ENCODE measurements around the gene C12orf60.

Gene C12orf60

GRCh38 chr12:14777271-14777670, 26.2 kb upstream of the C12orf60 start:
- DNase-seq: no peak

GRCh38 chr12:14779834-14780233, 23.6 kb upstream of the C12orf60 start:
- no peak for DNase-seq

DNA sequence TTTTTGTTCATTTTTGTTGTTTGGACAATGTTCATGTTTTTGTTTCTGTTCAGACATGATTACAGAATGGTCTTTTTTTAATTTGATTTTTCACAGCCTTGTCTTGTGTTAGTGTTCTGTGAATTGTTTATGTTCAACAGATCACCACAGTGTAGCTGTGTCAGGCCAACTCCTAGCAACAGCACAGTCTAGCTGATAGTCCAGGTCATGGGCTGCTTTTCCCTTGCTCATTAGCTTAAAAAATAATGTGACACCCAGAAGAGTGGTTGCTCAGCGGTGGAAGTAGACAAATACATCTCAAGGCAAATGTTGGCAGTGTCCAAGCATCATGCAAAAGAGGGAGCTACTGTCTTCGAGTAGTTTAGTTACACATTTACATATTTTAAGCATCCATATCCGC, 22.6 kb upstream of the C12orf60 start:
- no peak for DNase-seq

DNA sequence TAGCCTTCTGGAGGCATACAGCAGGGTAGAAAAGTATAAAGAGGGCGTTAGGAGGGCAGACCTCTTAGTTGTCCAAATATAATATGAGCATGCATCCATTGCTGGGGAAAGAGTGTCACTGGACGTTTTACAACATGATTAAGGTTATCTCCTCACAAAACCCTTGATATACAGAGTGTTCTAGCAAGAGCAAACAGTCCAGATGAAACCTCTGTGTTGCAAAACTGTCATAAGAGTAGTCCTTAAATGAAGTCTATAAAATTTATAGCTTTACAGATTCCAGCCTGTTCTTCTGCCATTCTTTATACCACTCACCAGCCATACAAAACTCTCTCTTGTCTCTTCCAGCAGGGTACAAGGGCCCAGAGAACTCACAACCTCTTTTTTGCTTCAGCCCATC, 21.9 kb upstream of the C12orf60 start:
- DNase-seq: no peak

- no peak for DNase-seq
These were observed 20.7 kb upstream of the C12orf60 start for GRCh38 chr12:14782756-14783155.

- no peak for DNase-seq
These were observed 19.0 kb upstream of the C12orf60 start for GRCh38 chr12:14784471-14784870.

GRCh38 chr12:14785568-14785967, 17.9 kb upstream of the C12orf60 start:
- DNase-seq: no peak

- DNase-seq: no peak
These were observed 8.4 kb upstream of the C12orf60 start for GRCh38 chr12:14795028-14795448.

DNA sequence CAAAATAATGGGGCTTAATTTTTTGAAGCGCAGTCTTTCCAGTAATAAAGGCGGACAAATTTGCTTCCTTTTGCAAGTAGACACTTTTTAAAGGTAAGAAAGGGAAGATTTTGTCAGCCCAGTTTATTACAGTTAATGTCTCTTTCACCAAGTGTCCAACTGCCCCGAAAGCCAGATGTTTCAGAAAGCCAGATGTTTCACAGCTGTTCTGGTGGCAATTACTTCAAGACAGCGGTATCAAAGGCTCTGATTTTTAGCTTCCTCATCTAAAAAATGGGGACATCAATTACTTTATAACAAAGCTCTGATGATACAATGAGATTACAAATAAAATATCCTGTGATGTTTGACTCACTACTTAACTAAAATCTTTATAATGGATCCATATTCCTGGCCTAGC, 1.2 kb upstream of the C12orf60 start:
- DNase-seq: no peak

- DNase-seq: no peak
These were observed 804 bp upstream of the C12orf60 start for GRCh38 chr12:14802721-14803010.

GRCh38 chr12:14803830-14804160, 325 bp downstream of the C12orf60 start:
- no peak for DNase-seq

GRCh38 chr12:14810167-14810952, 6.9 kb downstream of the C12orf60 start:
- no peak for DNase-seq

DNA sequence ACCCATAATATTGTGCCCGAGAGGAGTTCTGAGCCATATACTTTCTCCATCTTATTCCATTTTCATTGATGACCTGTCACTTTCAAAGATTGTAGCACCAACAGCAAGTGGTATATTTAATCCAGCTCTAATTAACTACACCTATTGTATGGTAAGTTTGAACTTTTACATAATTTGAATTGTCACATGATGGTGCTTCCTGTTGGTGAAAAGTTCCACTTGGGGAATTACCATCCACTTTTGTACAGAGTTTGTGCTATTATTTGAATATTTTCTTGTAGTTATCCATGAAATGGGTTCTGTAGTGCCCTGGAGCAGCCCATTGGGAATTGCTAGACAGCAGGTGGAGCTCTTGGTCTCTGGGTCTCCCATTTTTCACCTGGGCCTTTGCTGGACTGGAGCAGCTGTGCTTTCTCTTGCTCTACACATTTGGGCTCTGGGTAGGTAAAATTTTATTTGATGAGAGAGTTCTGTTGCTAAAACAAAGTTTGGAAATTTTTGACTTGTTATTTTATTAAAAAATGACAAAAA, 7.5 kb downstream of the C12orf60 start:
- DNase-seq: no peak

GRCh38 chr12:14811486-14811885, 8.0 kb downstream of the C12orf60 start:
- no peak for DNase-seq

DNA sequence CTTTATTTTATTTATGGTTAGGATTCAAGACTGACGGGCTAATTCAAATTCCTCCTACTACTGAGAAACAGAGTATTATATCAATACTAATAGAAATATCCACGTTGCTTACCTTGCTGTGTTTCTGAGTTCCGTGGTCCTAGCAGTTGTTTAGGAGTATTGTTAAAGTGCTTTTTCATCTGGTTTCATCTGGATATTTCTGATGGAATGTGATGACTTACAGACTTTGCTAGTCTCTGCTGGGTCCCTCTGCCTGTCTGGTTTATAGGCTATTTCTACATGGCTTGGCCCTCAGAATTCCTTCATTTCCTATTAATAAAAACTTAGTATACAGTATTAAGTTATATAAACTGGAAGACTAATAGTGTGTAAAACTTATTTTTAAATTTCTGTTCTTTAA, 10.5 kb downstream of the C12orf60 start, which contains the start of gene SMCO3:
TSS of gene SMCO3 (minus strand) at position 169 of the 400 bp plus-strand sequence. CDS start 7,502 bp downstream, outside the sequence.
- no peak for DNase-seq

DNA sequence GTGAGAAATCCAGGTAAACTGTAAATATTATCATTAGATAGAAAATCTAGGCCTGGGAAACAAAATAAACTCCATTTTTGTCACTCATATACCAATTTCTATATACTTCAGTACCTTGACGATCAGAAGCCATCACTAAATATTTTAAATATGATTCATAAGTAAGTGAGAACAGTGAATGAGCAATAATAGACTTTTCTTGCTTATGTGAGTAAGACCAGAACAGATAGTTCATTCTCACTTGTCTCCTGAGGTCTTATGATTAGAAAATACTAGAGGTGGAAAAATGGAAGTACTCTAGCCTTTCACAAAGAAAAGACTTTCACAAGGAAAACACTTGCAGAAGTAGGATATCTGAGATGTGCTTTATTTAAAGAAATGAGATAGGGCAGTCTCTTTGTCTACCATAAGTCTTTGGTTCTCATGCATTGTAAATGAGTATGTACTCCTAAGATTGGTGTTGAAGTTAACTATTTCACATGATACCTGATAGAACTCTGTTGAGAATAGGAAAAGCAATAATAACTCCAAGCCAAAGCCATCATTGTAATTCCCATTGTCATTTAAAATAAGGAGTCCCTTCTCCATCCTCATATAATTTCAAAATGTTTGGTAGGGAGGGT, 20.7 kb downstream of the C12orf60 start:
- no peak for DNase-seq

GRCh38 chr12:14825256-14825655, 21.8 kb downstream of the C12orf60 start:
- DNase-seq: no peak

DNA sequence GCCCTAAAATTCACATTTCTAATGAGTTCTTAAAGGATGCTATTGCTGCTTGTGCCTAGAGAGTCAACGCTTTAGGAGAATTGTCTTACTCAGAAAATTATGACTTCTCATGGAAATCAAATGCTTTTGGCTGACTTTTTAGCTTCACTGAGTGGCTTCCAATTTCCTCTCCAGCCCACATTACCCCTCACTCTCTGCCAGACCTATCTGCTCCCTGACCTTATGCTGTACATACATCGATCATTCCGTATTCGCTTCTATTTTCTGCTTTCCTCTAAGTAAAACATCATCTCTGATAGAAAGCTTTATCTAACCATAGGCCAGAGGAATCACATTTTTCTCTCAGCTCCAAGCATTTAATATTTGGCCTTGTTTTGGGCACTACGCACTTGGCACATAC, 23.0 kb downstream of the C12orf60 start:
- no peak for DNase-seq

GRCh38 chr12:14827043-14827442, 23.6 kb downstream of the C12orf60 start:
- DNase-seq: no peak

GRCh38 chr12:14828892-14829291, 25.4 kb downstream of the C12orf60 start:
- DNase-seq: no peak

DNA sequence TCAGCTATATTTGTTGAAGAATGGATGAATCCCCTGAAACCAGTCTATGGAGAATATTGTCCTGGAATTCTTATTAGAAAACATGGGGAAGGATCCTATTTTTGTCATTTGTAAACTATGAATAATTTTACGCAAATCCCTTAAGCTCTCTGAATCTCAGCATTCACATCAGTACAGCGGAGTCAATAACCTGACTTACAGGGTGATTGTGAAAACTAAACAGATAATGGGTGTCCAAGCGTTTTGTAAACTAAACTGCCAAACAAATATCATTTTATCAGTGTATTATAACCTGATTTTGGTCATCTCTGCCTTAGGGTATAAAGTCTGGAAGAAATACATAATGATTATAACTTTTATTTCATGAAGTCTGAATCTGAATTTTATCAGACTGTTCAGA, 29.9 kb downstream of the C12orf60 start:
- DNase-seq: no peak

DNA sequence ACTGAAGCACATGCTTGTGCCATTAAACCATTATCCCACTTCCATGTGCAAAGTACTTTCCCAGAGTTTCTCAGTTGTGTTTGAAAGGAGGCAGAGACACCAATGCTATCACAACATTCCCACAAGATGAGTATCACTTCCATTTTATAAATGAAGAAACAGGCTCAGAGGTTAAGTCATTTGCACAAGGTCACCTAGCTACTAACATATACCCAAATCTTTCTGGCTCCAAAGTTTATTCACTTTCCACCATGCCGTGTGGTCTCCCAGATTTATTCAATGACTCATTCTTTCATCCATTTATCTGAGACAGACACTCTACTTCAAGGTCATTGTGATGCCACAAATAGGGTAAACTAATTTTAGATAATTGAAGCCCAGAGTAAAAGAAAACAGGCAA, 30.5 kb downstream of the C12orf60 start:
- DNase-seq: no peak

DNA sequence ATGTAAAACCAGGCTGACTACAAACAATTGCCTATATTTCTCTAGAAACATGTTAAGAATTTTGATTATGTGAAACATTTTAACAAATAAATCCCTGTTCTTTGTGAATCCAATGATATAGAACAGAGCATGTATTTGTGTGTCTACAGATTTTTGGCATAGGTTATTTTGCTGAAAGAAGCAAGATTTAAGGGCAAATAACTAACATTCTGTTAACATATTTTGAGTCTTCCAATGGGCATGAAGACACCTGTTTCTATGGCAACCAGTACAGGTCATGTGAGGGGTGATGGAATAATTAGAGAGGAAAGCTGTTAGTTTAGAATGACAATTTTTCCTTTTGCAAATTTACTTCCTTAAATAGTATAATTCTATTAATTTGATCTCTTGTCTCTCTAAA, 31.0 kb downstream of the C12orf60 start:
- DNase-seq: no peak

- DNase-seq: no peak
These were observed 33.1 kb downstream of the C12orf60 start for GRCh38 chr12:14836336-14837210.
